K562 (cell line): Measurements from ENCODE around the gene TAAR8. TPM values are rescaled to one million over a fixed set of nuclear protein-coding genes. Genes with fewer than 3 reads are reported as not detected.

Experiments
- ATF2 ChIP-seq: sonication (generic); formaldehyde crosslinking; IDR thresholded peaks from 2 replicates; pipeline ENCODE4 v1.8.1; 2022; ENCODE audit warnings: missing genetic modification reagents
- C11orf30 ChIP-seq: fragments of 450-650 bp; IDR thresholded peaks from 2 replicates; pipeline ENCODE4 v1.6.1; 2016; ENCODE audit warnings: low read depth, mild to moderate bottlenecking
- CLOCK ChIP-seq: fragments of 250-450 bp; sonication (Bioruptor Pico); IDR thresholded peaks from 2 replicates; pipeline ENCODE4 v1.4.0; 2020; ENCODE audit warnings: mild to moderate bottlenecking, moderate library complexity, borderline replicate concordance
- CTBP1 ChIP-seq: fragments of 450-650 bp; IDR thresholded peaks from 2 replicates; pipeline ENCODE4 v1.6.1; 2016; ENCODE audit warnings: borderline replicate concordance
- EP400 ChIP-seq: fragments of 450-650 bp; IDR thresholded peaks from 2 replicates; pipeline ENCODE4 v1.6.1; 2017; ENCODE audit warnings: antibody characterized with exemption, mild to moderate bottlenecking, moderate library complexity
- ETV1 ChIP-seq: fragments of 450-650 bp; conservative IDR thresholded peaks from 2 replicates; pipeline ENCODE4 v1.6.1; 2016; ENCODE audit warnings: missing genetic modification characterization, control low read depth, low read depth, missing compliant biosample characterization
- GABPB1 ChIP-seq: sonication (generic); formaldehyde crosslinking; IDR thresholded peaks from 2 replicates; pipeline ENCODE4 v1.8.0; 2022; ENCODE audit warnings: mild to moderate bottlenecking, missing genetic modification reagents
- HMBOX1 ChIP-seq: sonication (generic); IDR thresholded peaks from 2 replicates; pipeline ENCODE4 v1.6.1; 2016
- KAT2B ChIP-seq: IDR thresholded peaks from one replicate; pipeline ENCODE4 v1.6.1; 2012; ENCODE audit warnings: low read depth, mild to moderate bottlenecking, control low read depth, inconsistent platforms, low read length, moderate library complexity
- PHF20 ChIP-seq: fragments of 450-650 bp; IDR thresholded peaks from 2 replicates; pipeline ENCODE4 v1.6.1; 2018; ENCODE audit not compliant: partially characterized antibody
- SMAD4 ChIP-seq: fragments of 250-450 bp; sonication (Bioruptor Pico); conservative IDR thresholded peaks from 2 replicates; pipeline ENCODE4 v1.8.0; 2021; ENCODE audit warnings: inconsistent platforms, mild to moderate bottlenecking, moderate library complexity
- SREBF2 ChIP-seq: sonication (generic); formaldehyde crosslinking; IDR thresholded peaks from 2 replicates; pipeline ENCODE4 v1.4.0; 2020; ENCODE audit warnings: mild to moderate bottlenecking, missing genetic modification reagents
- ZBTB17 ChIP-seq: fragments of 450-650 bp; formaldehyde crosslinking; IDR thresholded peaks from 2 replicates; pipeline ENCODE4 v1.4.0; 2020; ENCODE audit warnings: mild to moderate bottlenecking
- ZNF184 ChIP-seq: sonication (generic); formaldehyde crosslinking; IDR thresholded peaks from 2 replicates; pipeline ENCODE4 v1.5.0; 2020; ENCODE audit warnings: missing genetic modification reagents
- ZNF431 ChIP-seq: sonication (generic); formaldehyde crosslinking; IDR thresholded peaks from 2 replicates; pipeline ENCODE4 v1.8.0; 2022; ENCODE audit warnings: mild to moderate bottlenecking, missing genetic modification reagents
- ZNF551 ChIP-seq: fragments of 250-450 bp; sonication (Bioruptor Pico); IDR thresholded peaks from 2 replicates; pipeline ENCODE4 v1.5.0; 2021; ENCODE audit warnings: mild to moderate bottlenecking, moderate library complexity
- ZNF609 ChIP-seq: sonication (generic); formaldehyde crosslinking; IDR thresholded peaks from 2 replicates; pipeline ENCODE4 v1.8.1; 2023; ENCODE audit warnings: missing genetic modification reagents, mild to moderate bottlenecking, borderline replicate concordance
- ZNF75A ChIP-seq: fragments of 450-650 bp; formaldehyde crosslinking; IDR thresholded peaks from 2 replicates; pipeline ENCODE4 v1.4.0; 2020; ENCODE audit warnings: mild to moderate bottlenecking
- polyA plus RNA-seq, 8 experiments: library from polyadenylated mRNA; depleted of rRNA in 4 of 8; stranded (reverse) in 5 of 8; unstranded in 3 of 8; fragments of >200 nt; fragmentation: Nextera tagmentation in 2 of 8; fragmentation: Illumina TruSeq in 1 of 8; extraction: Ambion mirVana in 2 of 8; extraction: Trizol in 1 of 8; gene quantifications; 2 replicates each; pipeline versions ENCODE4 v1.2.1 to v1.2.3, GENCODE V29; 2011 to 2014; ENCODE audit warnings: inconsistent platforms in 1 of 8, missing spikeins in 1 of 8
- total RNA-seq, 7 experiments: library from RNA; depleted of rRNA in 6 of 7; stranded (reverse); fragments of >200 nt in 6 of 7; fragmentation: Illumina TruSeq in 2 of 7; extraction: Trizol in 2 of 7; gene quantifications; 2 replicates each; pipeline versions ENCODE4 v1.2.1 to v1.2.3, GENCODE V29; 2011 to 2021; ENCODE audit warnings: low replicate concordance in 1 of 7

Gene TAAR8
- total and polyA plus RNA-seq, 9 of the 15 experiments (the other 6 are each of a cell fraction or from before 2014, with no cell fraction given), result not detected

GRCh38 chr6:132512638-132513632 is 39.5 kb upstream of the TAAR8 start, which contains the start of gene STX7 (continued):
- TF ChIP-seq ATF2 (CRISPR knock-in tag), result no peak
- TF ChIP-seq PHF20, result no peak
- no peak; the same call in 1 of the 2 replicates for TF ChIP-seq HMBOX1
- TF ChIP-seq ZNF75A (CRISPR knock-in tag), result no peak
- peak; percentile 56 for TF ChIP-seq EP400
- TF ChIP-seq ZNF184, result no peak
- TF ChIP-seq CLOCK (CRISPR knock-in tag), result no peak
- TF ChIP-seq ZNF609 (CRISPR knock-in tag), result no peak
- peak; percentile 92 for TF ChIP-seq ZBTB17 (CRISPR knock-in tag)
- peak; percentile 77 for TF ChIP-seq CTBP1
- peak; percentile 44 for TF ChIP-seq SMAD4 (CRISPR knock-in tag)
- TF ChIP-seq ZNF431, result 0 out of 2 replicates have a peak, but pooled peaks have one; percentile 37
- peak; percentile 90 for TF ChIP-seq C11orf30
- peak; percentile 76 for TF ChIP-seq GABPB1 (CRISPR knock-in tag)
- TF ChIP-seq KAT2B, result no peak
- TF ChIP-seq SREBF2 (CRISPR knock-in tag), result no peak
- no peak for TF ChIP-seq ZNF551 (CRISPR knock-in tag)
- TF ChIP-seq ETV1 (tag), result no peak
